OCI-LY1 (cell line): ENCODE measurements around the gene SNRPA1.

Experiments
- H2AFZ ChIP-seq: fragments of 200-600 bp; sonication (generic), shearing (Covaris generic); 2 replicates; pipeline ENCODE4 v1.6.0; 2014; ENCODE audit warnings: antibody characterized with exemption, mild to moderate bottlenecking, low read length
- H3F3A ChIP-seq: fragments of 200-600 bp; sonication (generic), shearing (Covaris generic); 2 replicates; pipeline ENCODE4 v1.6.0; 2014; ENCODE audit warnings: mild to moderate bottlenecking, antibody characterized with exemption, low read length, moderate library complexity; ENCODE audit not compliant: insufficient read depth
- H3K27ac ChIP-seq: fragments of 200-600 bp; sonication (generic); 2 replicates; pipeline ENCODE4 v1.5.1; 2014; ENCODE audit warnings: low read length, mixed run types, mild to moderate bottlenecking, low read depth; ENCODE audit not compliant: poor library complexity, severe bottlenecking
- H3K27me3 ChIP-seq: fragments of 200-600 bp; sonication (generic); 2 replicates; pipeline ENCODE4 v1.6.0; 2014; ENCODE audit warnings: antibody characterized with exemption, mild to moderate bottlenecking, low read length, moderate library complexity; ENCODE audit not compliant: insufficient read depth
- H3K36me3 ChIP-seq: fragments of 200-600 bp; sonication (generic); 2 replicates; pipeline ENCODE4 v1.6.1; 2014; ENCODE audit warnings: mild to moderate bottlenecking, antibody characterized with exemption, low read length, moderate library complexity, mixed read lengths; ENCODE audit not compliant: insufficient read depth
- H3K4me1 ChIP-seq: fragments of 200-600 bp; sonication (generic); 2 replicates; pipeline ENCODE4 v1.5.1; 2014; ENCODE audit warnings: mild to moderate bottlenecking, low read length, moderate library complexity; ENCODE audit not compliant: insufficient read depth, severe bottlenecking
- H3K4me2 ChIP-seq: fragments of 200-600 bp; sonication (generic), shearing (Covaris generic); 2 replicates; pipeline ENCODE4 v1.6.1; 2014; ENCODE audit warnings: low read length
- H3K4me3 ChIP-seq: fragments of 200-600 bp; sonication (generic); 2 replicates; pipeline ENCODE4 v1.5.1; 2014; ENCODE audit warnings: low read length, low read depth, mild to moderate bottlenecking, mixed read lengths; ENCODE audit not compliant: poor library complexity, severe bottlenecking
- H3K79me2 ChIP-seq: fragments of 200-600 bp; shearing (Covaris generic); 2 replicates; pipeline ENCODE4 v1.6.1; 2016; ENCODE audit warnings: mixed run types, low read length, mixed read lengths; ENCODE audit not compliant: insufficient read depth
- H3K9ac ChIP-seq: fragments of 200-600 bp; sonication (generic), shearing (Covaris generic); 2 replicates; pipeline ENCODE4 v1.6.1; 2014; ENCODE audit warnings: mild to moderate bottlenecking, low read length, mixed read lengths
- H3K9me2 ChIP-seq: fragments of 200-600 bp; sonication (generic), shearing (Covaris generic); 2 replicates; pipeline ENCODE4 v1.6.1; 2014; ENCODE audit warnings: low read depth, mild to moderate bottlenecking, low read length, mixed read lengths
- H3K9me3 ChIP-seq: fragments of 200-600 bp; shearing (Covaris generic); 2 replicates; pipeline ENCODE4 v1.6.1; 2014; ENCODE audit warnings: low read length, mixed read lengths
- H4K20me1 ChIP-seq: fragments of 200-600 bp; sonication (generic), shearing (Covaris generic); 2 replicates; pipeline ENCODE4 v1.6.0; 2016; ENCODE audit warnings: mild to moderate bottlenecking, low read length; ENCODE audit not compliant: insufficient read depth
- CTCF ChIP-seq: fragments of 200-600 bp; sonication (generic), shearing (Covaris generic); IDR thresholded peaks from 2 replicates; pipeline ENCODE4 v1.5.1; 2017; ENCODE audit warnings: mild to moderate bottlenecking, antibody characterized with exemption, low read length, moderate library complexity, mixed read lengths
- EZH2 ChIP-seq: fragments of 200-600 bp; sonication (generic), shearing (Covaris generic); IDR thresholded peaks from 2 replicates; pipeline ENCODE4 v1.8.0; 2017; ENCODE audit warnings: borderline replicate concordance, mixed run types, mild to moderate bottlenecking, antibody characterized with exemption, low read length, moderate library complexity, mixed read lengths

Gene SNRPA1

GRCh38 chr15:101327147-101327740 is 32.2 kb upstream of the SNRPA1 start:
- no peaks in the 10 kb centered on the region for H3K4me1 ChIP-seq
- H3K27ac ChIP-seq: no peak overlapping the region
- H4K20me1 ChIP-seq: no peaks in the 10 kb centered on the region
- TF ChIP-seq CTCF: no peak
- no peak for TF ChIP-seq EZH2
- H3K79me2 ChIP-seq: no peaks in the 10 kb centered on the region
- no peaks in the 10 kb centered on the region for H3K36me3 ChIP-seq
- no peak overlapping the region for H3K4me2 ChIP-seq
- no peak overlapping the region for H3K9ac ChIP-seq
- H3K9me3 ChIP-seq: no peaks in the 10 kb centered on the region
- no peaks in the 10 kb centered on the region for H3F3A ChIP-seq
- H3K27me3 ChIP-seq: peaks cover 7% of the 10 kb centered on the region; the same call in 1 of the 2 replicates
- H3K9me2 ChIP-seq: no peaks in the 10 kb centered on the region
- no peak overlapping the region for H3K4me3 ChIP-seq
- H2AFZ ChIP-seq: no peak overlapping the region

- Histone ChIP-seq H2AFZ (no peak overlapping the region), H3K9me2 (no peaks in the 10 kb centered on the region), H3F3A (no peaks in the 10 kb centered on the region), H3K9me3 (no peaks in the 10 kb centered on the region), H3K36me3 (no peaks in the 10 kb centered on the region), H3K4me3 (no peak overlapping the region), H3K9ac (no peak overlapping the region), H3K4me2 (no peak overlapping the region), H3K79me2 (no peaks in the 10 kb centered on the region), H3K4me1 (no peaks in the 10 kb centered on the region), H4K20me1 (no peaks in the 10 kb centered on the region), H3K27me3 (peaks cover 7% of the 10 kb centered on the region; the same call in 1 of the 2 replicates), H3K27ac (no peak overlapping the region)
- TF ChIP-seq CTCF (no peak), EZH2 (no peak)
Measured at GRCh38 chr15:101326462-101327146, 31.6 kb upstream of the SNRPA1 start.

- peaks cover 7% of the 10 kb centered on the region for H3K27me3 ChIP-seq
- no peak for TF ChIP-seq CTCF
- no peak for TF ChIP-seq EZH2
Measured at GRCh38 chr15:101326026-101326315, 30.9 kb upstream of the SNRPA1 start.

More at GRCh38 chr15:101326026-101326315, 30.9 kb upstream of the SNRPA1 start:
- Histone ChIP-seq H3K27ac (no peak overlapping the region), H4K20me1 (no peaks in the 10 kb centered on the region), H3K36me3 (no peaks in the 10 kb centered on the region), H3K79me2 (no peaks in the 10 kb centered on the region), H3F3A (no peaks in the 10 kb centered on the region), H3K4me1 (no peaks in the 10 kb centered on the region), H3K9me3 (no peaks in the 10 kb centered on the region), H3K4me3 (no peak overlapping the region), H3K9ac (no peak overlapping the region), H2AFZ (no peak overlapping the region), H3K9me2 (no peaks in the 10 kb centered on the region), H3K4me2 (no peak overlapping the region)
